ENCODE data around the gene LIPC. TPM values are rescaled to one million over a fixed set of nuclear protein-coding genes. Genes with fewer than 3 reads are reported as not detected.

LIPC gene
- polyA plus RNA-seq, 2 of the 4 experiments (the other 2 are of a cell fraction), result 0.13 to 0.30 TPM

DNA sequence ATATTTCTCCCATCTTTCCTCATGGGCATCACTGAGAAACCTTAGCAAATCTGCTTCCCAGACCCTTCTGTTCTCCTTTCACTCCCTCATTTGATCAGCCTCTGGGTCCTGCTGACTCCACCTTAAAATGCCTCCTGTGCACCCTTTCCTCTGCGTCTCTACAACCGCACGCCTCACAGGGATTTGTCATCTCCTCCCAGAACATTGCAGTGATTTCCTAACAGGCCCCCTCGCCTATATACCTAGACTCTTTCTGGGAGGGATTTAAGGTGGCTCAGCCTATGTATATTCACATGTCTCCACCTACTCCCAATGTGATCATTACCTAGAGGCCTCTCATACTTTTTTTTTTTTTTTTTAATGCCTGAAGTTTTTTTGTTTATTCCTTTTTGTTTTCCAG lies 69.2 kb downstream of the LIPC start (continued):
- TF ChIP-seq MAZ (IDR thresholded peaks at IDR 0.05; ENCODE audit: borderline replicate concordance, low read depth, low read length), result no peak

DNA sequence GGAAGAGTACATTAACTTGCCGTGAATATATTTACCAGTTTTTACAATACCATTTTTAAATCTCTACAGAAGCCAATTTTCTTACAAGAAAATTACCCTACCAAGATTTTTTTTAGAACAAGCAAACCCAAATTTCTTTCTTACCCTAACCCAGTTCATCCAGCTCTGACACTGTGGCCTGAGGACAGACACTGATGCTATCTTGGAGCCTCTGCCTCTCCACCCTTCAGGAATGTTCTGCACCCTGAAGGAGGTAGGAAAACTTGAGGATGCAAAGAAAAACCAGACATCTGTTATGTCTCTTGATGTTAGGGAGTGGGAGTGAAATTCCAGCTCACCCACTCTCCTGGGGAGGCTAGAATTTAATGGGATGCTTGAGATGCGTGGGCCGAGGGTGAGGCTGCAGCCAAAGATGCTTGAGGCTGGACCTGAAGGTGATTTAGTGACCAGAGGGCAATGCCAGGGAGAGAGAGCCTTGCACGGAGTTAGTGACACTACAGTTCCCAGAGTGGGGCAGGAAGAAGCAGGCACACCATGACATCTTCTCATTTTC lies 69.9 kb downstream of the LIPC start:
- POLR2A ChIA-PET, result no interaction called here

More for the DNA sequence above, 69.9 kb downstream of the LIPC start:
- CTCF ChIA-PET, result interaction anchor here (1.1 kb wide), 1 partner anchor 28 kb away, joined by 3 read pairs; no protein-coding TSS in a partner anchor
- 95% methylated on average over 4 of the region's 4 CpGs for WGBS (ENCODE audit: missing lambda C conversion rate)
- H3K4me2 ChIP-seq, result no peak overlapping the region
- H3K4me1 ChIP-seq, result peaks cover 5% of the 10 kb centered on the region; the same call in 2 of the 3 replicates
- no peak overlapping the region for H3K4me3 ChIP-seq
- TF ChIP-seq HEYL (CRISPR knock-in tag; IDR thresholded peaks at IDR 0.05) (no peak), HDAC2 (IDR thresholded peaks at IDR 0.05) (no peak), FOSB (CRISPR knock-in tag; IDR thresholded peaks at IDR 0.05) (no peak), NPAS2 (CRISPR knock-in tag; IDR thresholded peaks at IDR 0.05; ENCODE audit: borderline replicate concordance) (no peak), PHF8 (IDR thresholded peaks at IDR 0.05; ENCODE audit: borderline replicate concordance, low read depth) (no peak), EHMT2 (IDR thresholded peaks at IDR 0.05; ENCODE audit: low read depth) (no peak), BHLHE40 (IDR thresholded peaks at IDR 0.05; ENCODE audit: low read depth, low read length) (no peak), RARB (CRISPR knock-in tag; IDR thresholded peaks at IDR 0.05) (no peak), REST (IDR thresholded peaks at IDR 0.05) (no peak), MAFK (IDR thresholded peaks at IDR 0.05; ENCODE audit: partially characterized antibody) (no peak), EHF (CRISPR knock-in tag; IDR thresholded peaks at IDR 0.05) (no peak), MAX (IDR thresholded peaks at IDR 0.05) (no peak), HOXA7 (CRISPR knock-in tag; IDR thresholded peaks at IDR 0.05) (no peak), MYC (IDR thresholded peaks at IDR 0.05; ENCODE audit: borderline replicate concordance, low read length) (no peak), BCL3 (IDR thresholded peaks at IDR 0.05) (no peak)
- TF ChIP-seq, protein P1, sequence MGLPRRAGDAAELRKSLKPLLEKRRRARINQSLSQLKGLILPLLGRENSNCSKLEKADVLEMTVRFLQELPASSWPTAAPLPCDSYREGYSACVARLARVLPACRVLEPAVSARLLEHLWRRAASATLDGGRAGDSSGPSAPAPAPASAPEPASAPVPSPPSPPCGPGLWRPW (IDR thresholded peaks at IDR 0.05), result no peak
- TF ChIP-seq, protein P2, sequence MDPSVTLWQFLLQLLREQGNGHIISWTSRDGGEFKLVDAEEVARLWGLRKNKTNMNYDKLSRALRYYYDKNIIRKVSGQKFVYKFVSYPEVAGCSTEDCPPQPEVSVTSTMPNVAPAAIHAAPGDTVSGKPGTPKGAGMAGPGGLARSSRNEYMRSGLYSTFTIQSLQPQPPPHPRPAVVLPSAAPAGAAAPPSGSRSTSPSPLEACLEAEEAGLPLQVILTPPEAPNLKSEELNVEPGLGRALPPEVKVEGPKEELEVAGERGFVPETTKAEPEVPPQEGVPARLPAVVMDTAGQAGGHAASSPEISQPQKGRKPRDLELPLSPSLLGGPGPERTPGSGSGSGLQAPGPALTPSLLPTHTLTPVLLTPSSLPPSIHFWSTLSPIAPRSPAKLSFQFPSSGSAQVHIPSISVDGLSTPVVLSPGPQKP (IDR thresholded peaks at IDR 0.05; ENCODE audit: low read depth, low read length), result no peak
- H3K9me3 ChIP-seq, result no peaks in the 10 kb centered on the region
- DNase-seq (ENCODE audit: low read depth in 1 of 2, low spot score in 1 of 2) (no peak), ATAC-seq (no peak), FAIRE-seq (no peak)
- no peak overlapping the region for H3K27ac ChIP-seq
